NCI-H226 (cell line): ENCODE results near the gene METTL9.
"Not testable (repeated sequence)": the region's sequence is repeated elsewhere in the genome, so short reads cannot be mapped to it uniquely, and the experiment has no call there.

Source experiments
- DNase-seq: peaks from one replicate; pipeline ENCODE4 v3.0.0-alpha.2; 2015

METTL9 gene

GRCh38 chr16:21639493-21639892, 40.1 kb downstream of the METTL9 start:
- DNase-seq, result no peak

DNA sequence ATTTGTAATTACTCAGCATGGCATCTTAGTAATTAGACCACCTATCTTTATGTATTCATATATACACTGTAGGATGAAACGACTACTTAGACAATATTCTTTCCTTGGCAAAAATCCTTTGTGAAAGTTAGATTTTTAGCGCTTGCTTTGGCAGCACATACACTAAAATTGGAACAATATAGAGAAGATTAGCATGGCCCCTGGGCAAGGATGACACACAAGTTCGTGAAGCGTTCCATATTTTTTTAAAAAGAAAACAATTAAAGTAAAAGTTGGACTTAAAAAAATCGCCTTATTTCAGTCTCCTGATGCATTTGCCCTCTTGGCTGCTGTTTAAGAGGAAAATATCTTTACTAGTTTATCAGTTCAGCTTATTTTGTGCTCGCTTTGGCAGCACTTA, 42.5 kb downstream of the METTL9 start:
- DNase-seq, result no peak

DNA sequence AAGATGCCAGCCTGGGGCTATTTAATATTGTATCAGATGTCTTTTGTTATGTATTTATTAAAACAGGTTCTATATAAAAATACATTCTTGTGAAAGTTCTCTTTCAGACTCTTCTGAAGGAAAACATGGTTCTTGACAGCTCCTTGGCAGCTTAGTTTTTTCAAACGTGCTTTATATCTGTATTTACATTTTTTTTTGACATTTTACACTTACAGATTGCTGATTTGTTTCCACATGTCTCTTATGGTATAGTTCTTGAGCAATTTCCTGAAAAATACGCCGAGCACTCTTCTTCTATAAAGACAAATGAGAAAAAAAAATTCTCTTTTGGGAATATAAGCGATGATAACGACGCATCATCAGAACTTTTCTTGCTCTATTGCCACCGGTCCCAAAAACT, 43.5 kb downstream of the METTL9 start:
- no peak for DNase-seq

GRCh38 chr16:21643785-21644184, 44.4 kb downstream of the METTL9 start:
- DNase-seq, result no peak

- DNase-seq, result no peak
Measured at GRCh38 chr16:21644674-21645073, 45.3 kb downstream of the METTL9 start.

GRCh38 chr16:21645261-21645721, 45.9 kb downstream of the METTL9 start:
- DNase-seq, result no peak

GRCh38 chr16:21646091-21646490, 46.7 kb downstream of the METTL9 start:
- no peak for DNase-seq

- no peak for DNase-seq
Measured at GRCh38 chr16:21646721-21647561, 47.6 kb downstream of the METTL9 start.

DNA sequence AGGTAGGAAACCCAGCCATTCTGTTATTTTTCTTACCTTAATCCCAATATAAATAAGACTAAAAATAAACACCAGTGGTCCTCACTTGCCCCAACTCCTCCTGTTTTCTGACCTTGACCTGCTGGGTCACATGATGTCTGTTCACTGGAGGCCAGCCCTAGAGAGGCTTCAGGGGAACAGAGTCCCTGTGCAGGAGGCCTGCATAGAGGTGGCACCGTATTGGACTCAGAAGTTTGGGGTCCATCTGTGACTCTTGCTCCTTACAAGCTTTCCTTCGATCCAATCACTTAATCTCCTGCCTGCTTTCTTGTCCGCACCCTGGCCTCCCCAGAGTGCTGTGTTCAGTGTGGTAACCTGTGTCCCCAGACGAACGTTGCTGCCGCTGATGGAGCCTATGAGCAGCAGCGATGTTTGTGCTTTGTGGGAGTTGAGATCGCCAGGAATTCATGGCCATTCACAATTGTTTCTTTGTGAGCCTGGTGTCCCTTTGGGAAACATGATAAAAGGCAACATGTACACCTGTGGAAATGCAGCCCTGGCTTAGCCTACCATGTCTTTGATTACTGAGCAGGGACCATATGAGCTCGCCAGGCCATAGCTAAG, 48.3 kb downstream of the METTL9 start:
- DNase-seq, result no peak

DNA sequence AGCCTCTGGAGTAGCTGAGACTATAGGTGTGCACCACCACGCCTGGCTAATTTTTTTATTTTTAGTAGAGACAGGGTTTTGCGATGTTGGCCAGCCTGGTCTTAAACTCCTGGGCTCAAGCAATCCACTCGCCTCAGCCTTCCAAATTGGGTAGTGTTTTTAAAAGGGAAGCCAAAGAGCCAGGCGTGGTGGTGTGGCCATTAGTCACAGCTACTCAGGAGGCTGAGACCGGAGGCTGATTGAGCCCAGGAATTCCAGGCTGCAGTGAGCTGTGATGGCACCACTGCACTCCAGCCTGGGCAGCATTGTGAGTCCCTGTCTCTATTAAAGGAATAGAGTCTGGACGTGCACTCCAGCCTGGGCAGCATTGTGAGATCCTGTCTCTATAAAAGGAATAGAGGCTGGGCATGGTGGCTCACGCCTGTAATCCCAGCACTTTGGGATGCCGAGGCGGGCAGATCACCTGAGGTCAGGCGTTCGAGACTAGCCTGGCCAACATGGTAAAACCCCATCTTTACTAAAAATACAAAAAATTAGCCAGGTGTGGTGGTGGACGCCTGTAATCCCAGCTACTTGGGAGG, 50.5 kb downstream of the METTL9 start:
- DNase-seq, result not testable (repeated sequence)

GRCh38 chr16:21650521-21650920, 51.1 kb downstream of the METTL9 start:
- no peak for DNase-seq

DNA sequence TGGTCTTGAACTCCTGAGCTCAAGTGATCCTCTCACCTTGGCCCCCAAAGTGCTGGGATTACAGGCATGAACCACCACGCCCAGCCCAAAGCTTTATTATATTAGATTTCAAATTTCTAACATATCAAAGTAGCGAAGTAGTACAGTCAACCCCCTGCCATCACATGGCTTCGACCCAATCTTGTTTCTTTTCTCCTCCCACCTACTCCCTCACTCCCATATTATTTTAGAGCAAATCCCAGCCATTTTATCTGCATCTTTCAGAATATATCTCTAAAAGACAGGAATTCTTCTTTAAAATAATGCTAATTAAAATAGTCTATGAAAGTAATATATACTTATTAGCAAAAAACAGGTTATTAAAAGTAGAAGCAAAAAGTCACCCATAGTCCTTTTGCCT, 52.1 kb downstream of the METTL9 start:
- DNase-seq, result no peak

GRCh38 chr16:21652453-21652852, 53.1 kb downstream of the METTL9 start, which contains the start of gene IGSF6:
Gene IGSF6, minus strand, starts transcription at chr16:21652608. Its CDS starts 10 bp downstream, at chr16:21652598.
- no peak for DNase-seq

GRCh38 chr16:21653571-21653970, 54.2 kb downstream of the METTL9 start:
- no peak for DNase-seq

DNA sequence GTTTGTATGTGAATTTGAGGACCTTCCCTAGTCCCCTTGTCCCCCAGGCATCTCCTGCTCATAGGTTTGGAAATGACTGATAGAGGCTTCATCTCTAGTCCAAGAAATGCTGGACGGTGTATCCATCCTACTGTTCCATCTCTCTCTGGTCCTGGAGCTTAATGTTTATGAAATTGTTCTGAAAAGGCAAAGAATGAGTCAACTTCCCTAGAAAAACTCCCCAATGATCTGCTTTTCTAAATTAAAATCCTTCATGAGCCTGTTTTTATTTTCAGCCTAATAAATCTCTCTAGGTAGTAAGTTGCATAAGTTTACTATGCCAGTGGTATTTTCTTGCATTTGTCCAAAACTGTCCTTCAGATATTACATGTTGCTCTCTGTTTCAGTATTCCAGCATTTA, 55.1 kb downstream of the METTL9 start:
- DNase-seq, result no peak

DNA sequence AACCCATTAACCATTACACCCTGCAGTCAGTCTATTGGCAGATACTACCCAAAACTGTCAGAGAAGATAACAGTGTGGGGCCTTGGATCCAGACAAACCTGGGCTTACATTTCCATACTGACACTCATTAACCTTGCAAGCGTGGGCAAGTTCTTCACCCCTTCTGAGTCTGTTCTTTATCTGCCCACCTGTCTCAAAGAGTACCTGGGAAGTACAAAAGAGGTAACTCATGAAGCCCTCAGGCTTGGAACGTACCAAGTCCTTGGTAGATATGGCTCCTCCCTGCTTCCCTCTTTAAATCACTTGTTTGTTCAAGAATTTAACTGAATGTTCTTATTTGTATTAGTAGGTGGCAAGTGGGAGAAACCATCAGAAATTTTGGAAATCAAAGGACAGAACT, 55.5 kb downstream of the METTL9 start:
- no peak for DNase-seq

- peak; percentile 6 for DNase-seq
Measured at GRCh38 chr16:21656795-21657768, 57.7 kb downstream of the METTL9 start.

DNA sequence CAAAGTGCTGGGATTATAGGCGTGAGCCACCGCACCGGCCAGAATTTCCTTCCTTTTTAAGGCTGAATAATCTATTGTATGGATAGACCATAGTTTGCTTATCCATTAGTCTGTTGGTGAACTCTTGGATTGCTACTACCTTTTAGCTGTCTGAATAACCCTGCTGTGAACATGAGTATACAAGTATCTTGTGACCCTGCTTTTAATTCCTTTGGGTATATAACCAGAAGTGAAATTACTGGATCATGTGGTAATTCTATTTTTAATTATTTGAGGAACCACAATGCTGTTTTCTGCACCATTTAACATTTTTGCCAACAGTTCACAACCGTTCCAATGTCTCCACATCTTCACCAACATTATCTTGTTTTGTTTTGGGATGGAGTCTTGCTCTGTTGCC, 59.7 kb downstream of the METTL9 start:
- no peak for DNase-seq

DNA sequence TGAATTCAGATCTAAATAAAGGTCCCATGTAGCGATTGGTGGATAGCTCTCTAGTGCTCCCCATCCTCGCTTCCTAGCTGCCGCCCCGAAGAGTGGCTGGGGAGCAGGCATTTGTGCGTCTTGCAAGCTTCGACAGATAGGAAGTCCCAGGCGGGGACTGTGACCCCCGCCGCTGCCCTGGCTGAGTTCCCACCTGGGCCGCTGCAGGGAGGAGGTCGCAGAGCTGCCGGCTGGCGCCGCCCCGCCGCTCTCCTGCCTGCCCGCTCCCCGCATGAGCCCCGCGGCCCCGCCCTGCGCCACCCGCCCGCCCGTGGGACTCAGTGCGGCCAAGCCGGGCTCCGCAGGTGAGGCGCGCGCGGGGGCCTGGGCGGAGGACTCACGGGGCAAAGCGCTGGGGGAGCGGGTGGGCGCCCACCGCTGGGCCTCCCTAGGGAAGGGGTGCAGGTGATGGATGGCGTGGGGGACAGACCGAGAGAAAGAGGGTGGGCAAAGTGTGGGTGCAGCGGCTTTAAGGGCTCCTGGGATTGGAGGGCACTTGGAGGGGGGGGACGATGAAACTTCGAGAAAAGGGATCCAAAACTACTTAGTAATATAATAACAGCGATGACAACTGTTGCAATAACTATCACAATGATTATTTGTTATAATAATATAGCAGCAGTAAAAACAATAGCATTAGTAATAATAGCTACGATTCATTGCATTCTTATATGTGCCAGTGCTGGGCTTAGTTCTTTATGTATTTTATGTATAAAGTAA, 64.7 kb downstream of the METTL9 start, which contains the start of gene OTOA:
OTOA (plus strand) TSS at position 80 of the 759 bp plus-strand sequence. CDS start 14,547 bp downstream, outside the sequence.
- DNase-seq, result no peak

GRCh38 chr16:21664801-21665492, 65.6 kb downstream of the METTL9 start:
- DNase-seq, result no peak

DNA sequence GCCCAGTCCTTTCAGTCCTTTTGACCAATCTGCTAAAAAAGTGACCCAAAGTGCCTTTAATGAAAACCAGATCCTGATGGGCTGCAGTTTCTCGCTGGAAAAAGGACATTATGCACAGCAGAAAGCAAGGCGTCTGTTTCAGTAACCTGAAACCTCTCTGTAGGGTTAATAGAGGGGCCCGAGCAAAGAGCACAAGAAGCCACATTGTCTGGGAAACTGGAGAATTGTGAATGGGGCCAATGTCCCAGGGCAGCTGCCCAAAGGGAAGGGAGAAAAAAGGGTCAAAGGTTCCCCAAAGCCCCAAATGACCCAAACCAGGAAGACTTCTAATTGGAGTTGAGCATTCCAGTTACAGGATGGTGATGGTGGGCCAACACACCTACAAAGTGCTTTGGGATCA, 67.4 kb downstream of the METTL9 start:
- no peak for DNase-seq
